ENCODE results near the gene MSI2. TPM values are rescaled to one million over a fixed set of nuclear protein-coding genes. Genes with fewer than 3 reads are reported as not detected.

MSI2 gene
- polyA plus RNA-seq, 3 donors from 2014 or later: 0.88 to 3.6 (median 2.4) TPM

- peak in 2 of 3 donors; percentile 22 for DNase-seq
- Mint-ChIP-seq H3K4me3 (peak overlapping the region in 3 of 5 donors; percentile 2 to 57 (median 31)), H3K9me3 (peaks cover 0 to 1% (median 0%) of the 10 kb centered on the region in 6 donors), H3K4me1 (peaks cover 56 to 58% of the 10 kb centered on the region in 2 donors), H3K36me3 (peaks cover 11 to 18% (median 16%) of the 10 kb centered on the region in 3 donors), H3K27me3 (ENCODE audit: low read depth in 3 of 3) (peaks cover 2 to 5% (median 5%) of the 10 kb centered on the region in 3 donors), H3K27ac (peak overlapping the region in 4 of 6 donors; percentile 28 to 92 (median 77))
Observed at GRCh38 chr17:57597531-57598453, 341.5 kb downstream of the MSI2 start.

- Mint-ChIP-seq H3K27ac (peak overlapping the region; percentile 72 to 91 (median 82)), H3K36me3 (peaks cover 11 to 16% (median 14%) of the 10 kb centered on the region in 3 donors), H3K27me3 (ENCODE audit: low read depth in 3 of 3) (peaks cover 2 to 6% (median 5%) of the 10 kb centered on the region in 3 donors), H3K9me3 (no peaks in the 10 kb centered on the region), H3K4me1 (peaks cover 72 to 75% of the 10 kb centered on the region in 2 donors), H3K4me3 (peak overlapping the region; percentile 52 to 85 (median 72))
- peak in 2 of 3 donors; percentile 15 to 24 for DNase-seq
Observed at GRCh38 chr17:57599271-57600045, 343.1 kb downstream of the MSI2 start.

DNA sequence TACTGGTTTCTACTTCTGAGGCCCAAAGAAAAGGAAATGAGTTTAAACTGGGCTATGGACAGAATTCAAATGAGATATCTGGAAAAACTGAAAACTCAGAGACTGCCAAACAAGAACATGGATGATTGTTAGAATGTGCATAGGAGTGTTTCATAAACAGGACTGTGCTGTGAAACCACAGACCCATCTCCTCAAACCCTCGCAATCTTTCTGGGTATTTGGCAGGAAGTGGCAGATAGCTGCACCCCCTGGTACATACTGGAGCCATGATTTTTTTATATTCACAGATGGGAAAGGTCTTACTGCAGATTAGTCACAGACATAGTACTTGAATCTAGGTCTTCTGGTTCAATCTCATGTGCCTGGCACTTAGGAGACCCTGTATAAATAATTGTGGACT is 343.8 kb downstream of the MSI2 start:
- Mint-ChIP-seq H3K27ac (peak overlapping the region; percentile 72 to 91 (median 82)), H3K9me3 (no peaks in the 10 kb centered on the region), H3K4me1 (peaks cover 78 to 80% of the 10 kb centered on the region in 2 donors), H3K4me3 (peak overlapping the region; percentile 52 to 85 (median 72)), H3K27me3 (ENCODE audit: low read depth in 3 of 3) (peaks cover 2 to 7% (median 6%) of the 10 kb centered on the region in 3 donors), H3K36me3 (peaks cover 7 to 12% (median 11%) of the 10 kb centered on the region in 3 donors)
- peak; percentile 57 to 74 (median 66) for DNase-seq

- Mint-ChIP-seq H3K27me3 (ENCODE audit: low read depth in 3 of 3) (peaks cover 2 to 15% (median 9%) of the 10 kb centered on the region in 3 donors), H3K4me1 (peaks cover 88 to 90% of the 10 kb centered on the region in 2 donors), H3K36me3 (peaks cover 4 to 11% (median 8%) of the 10 kb centered on the region in 3 donors), H3K4me3 (peak overlapping the region; percentile 52 to 85 (median 72)), H3K9me3 (no peaks in the 10 kb centered on the region), H3K27ac (peak overlapping the region; percentile 72 to 91 (median 82))
- peak; percentile 38 to 56 (median 43) for DNase-seq
Observed at GRCh38 chr17:57601143-57601735, 344.9 kb downstream of the MSI2 start.

GRCh38 chr17:57602896-57603295 is 346.6 kb downstream of the MSI2 start:
- Mint-ChIP-seq H3K9me3 (no peaks in the 10 kb centered on the region), H3K36me3 (peaks cover under 1 to 3% (median 1%) of the 10 kb centered on the region in 3 donors), H3K4me3 (peak overlapping the region in 4 of 5 donors; percentile 8 to 90 (median 20)), H3K4me1 (peaks cover 91 to 97% of the 10 kb centered on the region in 2 donors), H3K27me3 (ENCODE audit: low read depth in 3 of 3) (peaks cover 2 to 15% (median 6%) of the 10 kb centered on the region in 3 donors), H3K27ac (peak overlapping the region in 5 of 6 donors; percentile 30 to 98 (median 60))
- DNase-seq: no peak

- H3K27me3 Mint-ChIP-seq (ENCODE audit: low read depth in 3 of 3): peaks cover 2 to 15% (median 7%) of the 10 kb centered on the region in 3 donors
- peaks cover 85 to 92% of the 10 kb centered on the region in 2 donors for H3K4me1 Mint-ChIP-seq
- H3K4me3 Mint-ChIP-seq: peak overlapping the region; percentile 34 to 90 (median 70)
- H3K9me3 Mint-ChIP-seq: no peaks in the 10 kb centered on the region
- H3K36me3 Mint-ChIP-seq: no peaks in the 10 kb centered on the region
- H3K27ac Mint-ChIP-seq: peak overlapping the region; percentile 83 to 98 (median 94)
- no peak for DNase-seq
Observed at GRCh38 chr17:57603546-57603945, 347.2 kb downstream of the MSI2 start.

DNA sequence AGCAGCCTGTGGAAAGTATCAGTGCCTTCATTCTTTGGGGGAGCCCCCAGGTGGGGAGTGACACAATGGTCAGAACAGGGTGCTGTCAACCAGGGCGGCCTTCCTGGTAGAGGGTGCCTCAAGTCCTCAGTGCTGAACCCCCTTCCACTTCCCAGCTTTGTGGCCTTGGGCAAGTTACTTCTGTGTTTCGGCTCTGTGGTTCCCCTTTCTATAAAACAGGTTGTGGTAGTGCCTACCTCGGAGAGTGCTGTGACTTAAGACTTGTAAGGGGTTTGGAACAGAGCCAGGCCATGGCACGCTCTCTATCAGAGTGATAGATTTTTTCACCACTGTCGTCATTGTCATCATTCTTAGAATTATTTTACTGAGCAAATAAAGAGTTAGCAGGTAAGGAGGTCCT is 347.7 kb downstream of the MSI2 start:
- peaks cover 0 to 15% (median 7%) of the 10 kb centered on the region in 3 donors for H3K27me3 Mint-ChIP-seq (ENCODE audit: low read depth in 3 of 3)
- H3K36me3 Mint-ChIP-seq: no peaks in the 10 kb centered on the region
- no peaks in the 10 kb centered on the region for H3K9me3 Mint-ChIP-seq
- peak overlapping the region; percentile 83 to 98 (median 94) for H3K27ac Mint-ChIP-seq
- peak; percentile 50 to 80 (median 65) for DNase-seq
- peaks cover 80 to 92% of the 10 kb centered on the region in 2 donors for H3K4me1 Mint-ChIP-seq
- peak overlapping the region; percentile 34 to 90 (median 70) for H3K4me3 Mint-ChIP-seq

- Mint-ChIP-seq H3K36me3 (no peaks in the 10 kb centered on the region), H3K4me1 (peaks cover 70 to 91% of the 10 kb centered on the region in 2 donors), H3K27ac (peak overlapping the region; percentile 52 to 98 (median 92)), H3K4me3 (peak overlapping the region; percentile 45 to 90 (median 70)), H3K27me3 (ENCODE audit: low read depth in 3 of 3) (peaks cover 0 to 14% (median 7%) of the 10 kb centered on the region in 3 donors), H3K9me3 (no peaks in the 10 kb centered on the region)
- peak in 2 of 3 donors; percentile 28 to 58 for DNase-seq
Observed at GRCh38 chr17:57604771-57605674, 348.7 kb downstream of the MSI2 start.

- Mint-ChIP-seq H3K27ac (peak overlapping the region; percentile 55 to 98 (median 91)), H3K9me3 (no peaks in the 10 kb centered on the region), H3K4me1 (peaks cover 63 to 88% of the 10 kb centered on the region in 2 donors), H3K36me3 (no peaks in the 10 kb centered on the region), H3K27me3 (ENCODE audit: low read depth in 3 of 3) (peaks cover 0 to 12% (median 7%) of the 10 kb centered on the region in 3 donors), H3K4me3 (peak overlapping the region; percentile 45 to 85 (median 70))
- peak in 1 of 3 donors; percentile 23 for DNase-seq
Observed at GRCh38 chr17:57605675-57606105, 349.4 kb downstream of the MSI2 start.

GRCh38 chr17:57606111-57606875 is 350.0 kb downstream of the MSI2 start:
- H3K4me1 Mint-ChIP-seq: peaks cover 61 to 87% of the 10 kb centered on the region in 2 donors

GRCh38 chr17:57607553-57608120 is 351.3 kb downstream of the MSI2 start:
- Mint-ChIP-seq H3K4me1 (peaks cover 61 to 87% of the 10 kb centered on the region in 2 donors), H3K4me3 (no peak overlapping the region), H3K27ac (peak overlapping the region in 2 of 6 donors; percentile 13 to 51), H3K9me3 (no peaks in the 10 kb centered on the region), H3K36me3 (no peaks in the 10 kb centered on the region), H3K27me3 (ENCODE audit: low read depth in 3 of 3) (peaks cover 0 to 12% (median 7%) of the 10 kb centered on the region in 3 donors)
- no peak for DNase-seq

More at GRCh38 chr17:57606111-57606875, 350.0 kb downstream of the MSI2 start:
- peak overlapping the region; percentile 55 to 98 (median 82) for H3K27ac Mint-ChIP-seq
- DNase-seq: no peak
- peaks cover 0 to 12% (median 7%) of the 10 kb centered on the region in 3 donors for H3K27me3 Mint-ChIP-seq (ENCODE audit: low read depth in 3 of 3)
- H3K36me3 Mint-ChIP-seq: no peaks in the 10 kb centered on the region
- peak overlapping the region in 3 of 5 donors; percentile 6 to 85 (median 45) for H3K4me3 Mint-ChIP-seq
- H3K9me3 Mint-ChIP-seq: no peaks in the 10 kb centered on the region

Data from immature natural killer cell (primary cell).